ENCODE results near the gene AGBL4.

- TF ChIP-seq MAFK (IDR thresholded peaks at IDR 0.05; ENCODE audit: low read depth, low read length) (no peak), RFX5 (IDR thresholded peaks at IDR 0.05; ENCODE audit: low read depth, low read length) (no peak), CEBPB (IDR thresholded peaks at IDR 0.05; ENCODE audit: low read depth, low read length) (no peak), BHLHE40 (IDR thresholded peaks at IDR 0.05; ENCODE audit: low read depth, low read length) (no peak), POLR2A (IDR thresholded peaks at IDR 0.05; ENCODE audit: low read depth, low read length) (no peak), CTCF (conservative IDR thresholded peaks at IDR 0.05; ENCODE audit: low read depth, low read length) (no peak), RAD21 (IDR thresholded peaks at IDR 0.05; ENCODE audit: low read length) (no peak), USF2 (IDR thresholded peaks at IDR 0.05; ENCODE audit: low read depth, low read length) (no peak), CHD1 (IDR thresholded peaks at IDR 0.05; ENCODE audit: low read depth, low read length) (no peak), MXI1 (IDR thresholded peaks at IDR 0.05; ENCODE audit: borderline replicate concordance, low read depth, low read length) (no peak), SMC3 (IDR thresholded peaks at IDR 0.05; ENCODE audit: low read depth, low read length) (no peak), FOS (IDR thresholded peaks at IDR 0.05; ENCODE audit: low read depth, low read length) (no peak), RCOR1 (IDR thresholded peaks at IDR 0.05; ENCODE audit: insufficient replicate concordance, low read length) (no peak)
Observed at GRCh38 chr1:48495166-48495565, 1528.6 kb downstream of the AGBL4 start.
